Measurements from ENCODE around the gene SLC13A2. TPM values are rescaled to one million over a fixed set of nuclear protein-coding genes. Genes with fewer than 3 reads are reported as not detected.
A peak's percentile ranks its signal among the peaks of the same experiment; 100 is the strongest.

SLC13A2 gene
- total and polyA plus RNA-seq, 9 of the 15 experiments (the other 6 are each of a cell fraction or from before 2014, with no cell fraction given): 0.13 TPM; not detected in 8

- peak; percentile 99 for TF ChIP-seq NCOR1 (IDR thresholded peaks at IDR 0.05)
- no peak for TF ChIP-seq ZBTB8A (IDR thresholded peaks at IDR 0.05; ENCODE audit: partially characterized antibody)
- TF ChIP-seq ZNF146 (CRISPR knock-in tag; IDR thresholded peaks at IDR 0.05; ENCODE audit: unreplicated experiment): no peak
- no peak for TF ChIP-seq STAG1 (CRISPR knock-in tag; IDR thresholded peaks at IDR 0.05; ENCODE audit: borderline replicate concordance)
- TF ChIP-seq NELFE (IDR thresholded peaks at IDR 0.05; ENCODE audit: insufficient read depth, insufficient read length): no peak
- no peak for TF ChIP-seq RNF219 (CRISPR knock-in tag; IDR thresholded peaks at IDR 0.05)
- peak in 1 of 2 experiments; percentile 51; a peak in 1 of 4 replicates for TF ChIP-seq ZNF639 (CRISPR knock-in tag; conservative IDR thresholded peaks at IDR 0.05 in 1 of 2, IDR thresholded peaks at IDR 0.05 in 1 of 2)
- TF ChIP-seq, protein P1, sequence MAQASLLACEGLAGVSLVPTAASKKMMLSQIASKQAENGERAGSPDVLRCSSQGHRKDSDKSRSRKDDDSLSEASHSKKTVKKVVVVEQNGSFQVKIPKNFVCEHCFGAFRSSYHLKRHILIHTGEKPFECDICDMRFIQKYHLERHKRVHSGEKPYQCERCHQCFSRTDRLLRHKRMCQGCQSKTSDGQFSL (CRISPR knock-in tag; IDR thresholded peaks at IDR 0.05): no peak
- TF ChIP-seq, protein P1 (tag; IDR thresholded peaks at IDR 0.05): no peak
- TF ChIP-seq PRDM10 (IDR thresholded peaks at IDR 0.05; ENCODE audit: partially characterized antibody): no peak
- TF ChIP-seq, protein P2, sequence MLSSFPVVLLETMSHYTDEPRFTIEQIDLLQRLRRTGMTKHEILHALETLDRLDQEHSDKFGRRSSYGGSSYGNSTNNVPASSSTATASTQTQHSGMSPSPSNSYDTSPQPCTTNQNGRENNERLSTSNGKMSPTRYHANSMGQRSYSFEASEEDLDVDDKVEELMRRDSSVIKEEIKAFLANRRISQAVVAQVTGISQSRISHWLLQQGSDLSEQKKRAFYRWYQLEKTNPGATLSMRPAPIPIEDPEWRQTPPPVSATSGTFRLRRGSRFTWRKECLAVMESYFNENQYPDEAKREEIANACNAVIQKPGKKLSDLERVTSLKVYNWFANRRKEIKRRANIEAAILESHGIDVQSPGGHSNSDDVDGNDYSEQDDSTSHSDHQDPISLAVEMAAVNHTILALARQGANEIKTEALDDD (IDR thresholded peaks at IDR 0.05): no peak
- no peak for TF ChIP-seq GTF2F1 (IDR thresholded peaks at IDR 0.05; ENCODE audit: low read depth, low read length)
- peak; percentile 84; the same call in 1 of the 2 replicates for TF ChIP-seq STAT5A (IDR thresholded peaks at IDR 0.05; ENCODE audit: borderline replicate concordance, low read length)
- TF ChIP-seq FOXP4 (CRISPR knock-in tag; IDR thresholded peaks at IDR 0.05; ENCODE audit: borderline replicate concordance): no peak
- no peak for TF ChIP-seq ZNF41 (CRISPR knock-in tag; conservative IDR thresholded peaks at IDR 0.05)
- TF ChIP-seq BRD4 (IDR thresholded peaks at IDR 0.05): no peak
Measured at GRCh38 chr17:28527181-28527681, 53.8 kb downstream of the SLC13A2 start (continued).
